Keratinocyte (primary cell): ENCODE data around the gene THOP1.

Source experiments
- CTCF ChIP-seq, 3 experiments: IDR thresholded peaks in 1 of 3; conservative IDR thresholded peaks in 1 of 3; optimal IDR thresholded peaks in 1 of 3; 2 replicates in 2 of 3; 3 replicates in 1 of 3; pipeline versions ENCODE3 to v1.5.1; 2011; ENCODE audit warnings: low read length in 3 of 3, mild to moderate bottlenecking in 3 of 3, moderate library complexity in 2 of 3, control low read depth in 1 of 3, inconsistent platforms in 1 of 3; ENCODE audit not compliant: insufficient read depth in 2 of 3; ENCODE audit errors: extremely low read depth in 1 of 3
- EZH2 ChIP-seq: IDR thresholded peaks from one replicate; pipeline ENCODE4 v1.6.1; 2012; ENCODE audit warnings: inconsistent platforms, mild to moderate bottlenecking, low read length, moderate library complexity

DNA sequence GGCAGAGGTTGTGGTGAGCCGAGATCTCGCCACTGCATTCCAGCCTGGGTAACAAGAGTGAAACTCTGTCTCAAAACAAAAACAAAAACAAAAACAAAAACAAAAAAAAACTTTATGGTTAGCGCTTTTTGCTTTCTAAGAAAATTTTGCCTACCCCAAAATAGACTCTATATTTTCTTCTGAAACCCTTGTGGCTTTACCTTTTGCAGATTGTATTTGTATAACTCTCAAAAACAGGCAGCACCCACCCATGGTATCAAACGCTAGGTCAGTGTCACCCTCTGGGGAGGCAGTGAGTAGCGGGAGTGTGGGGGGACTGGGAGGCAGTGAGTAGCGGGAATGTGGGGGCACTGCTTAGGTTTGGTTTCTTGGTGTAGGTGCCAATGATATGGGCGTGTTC is 38.0 kb upstream of the THOP1 start:
- no peak for TF ChIP-seq CTCF (optimal IDR thresholded peaks at IDR 0.05 in 1 of 3, IDR thresholded peaks at IDR 0.05 in 1 of 3, conservative IDR thresholded peaks at IDR 0.05 in 1 of 3; ENCODE audit: extremely low read depth in 1 of 3, insufficient read depth in 2 of 3, low read length in 3 of 3)
- no peak for TF ChIP-seq EZH2
